Activated CD4-positive, alpha-beta T cell treated with anti-CD3 and anti-CD28 coated beads for 48 hours (primary cell): Measurements from ENCODE around the gene DYNLRB1.

Source experiments
- DNase-seq: peaks from one replicate; pipeline ENCODE4 v3.0.0-alpha.2; 2020

Gene DYNLRB1

GRCh38 chr20:34535301-34535840 lies 19.1 kb downstream of the DYNLRB1 start:
- DNase-seq: no peak

GRCh38 chr20:34535857-34536256 lies 19.6 kb downstream of the DYNLRB1 start:
- no peak for DNase-seq

- peak; percentile 74 for DNase-seq
These were observed 20.7 kb downstream of the DYNLRB1 start for GRCh38 chr20:34536798-34537394.

- no peak for DNase-seq
These were observed 21.4 kb downstream of the DYNLRB1 start for GRCh38 chr20:34537651-34538050.

GRCh38 chr20:34538671-34539123 lies 22.5 kb downstream of the DYNLRB1 start:
- peak; percentile 75 for DNase-seq

- no peak for DNase-seq
These were observed 23.5 kb downstream of the DYNLRB1 start for GRCh38 chr20:34539756-34540155.

GRCh38 chr20:34540596-34541263 lies 24.5 kb downstream of the DYNLRB1 start:
- no peak for DNase-seq

- DNase-seq: no peak
These were observed 25.2 kb downstream of the DYNLRB1 start for GRCh38 chr20:34541264-34541901.

- DNase-seq: no peak
These were observed 25.7 kb downstream of the DYNLRB1 start for GRCh38 chr20:34541917-34542316.

GRCh38 chr20:34542439-34542838 lies 26.2 kb downstream of the DYNLRB1 start:
- DNase-seq: no peak

GRCh38 chr20:34543463-34544056 lies 27.3 kb downstream of the DYNLRB1 start:
- no peak for DNase-seq

GRCh38 chr20:34544109-34544796 lies 28.0 kb downstream of the DYNLRB1 start:
- DNase-seq: peak; percentile 48

- no peak for DNase-seq
These were observed 30.5 kb downstream of the DYNLRB1 start for GRCh38 chr20:34546751-34547181.

GRCh38 chr20:34547844-34548613 lies 31.8 kb downstream of the DYNLRB1 start:
- DNase-seq: no peak

GRCh38 chr20:34549291-34549928 lies 33.2 kb downstream of the DYNLRB1 start:
- no peak for DNase-seq

- DNase-seq: no peak
These were observed 33.7 kb downstream of the DYNLRB1 start for GRCh38 chr20:34549929-34550305.

- no peak for DNase-seq
These were observed 36.3 kb downstream of the DYNLRB1 start for GRCh38 chr20:34552569-34552968.

GRCh38 chr20:34553366-34553867 lies 37.2 kb downstream of the DYNLRB1 start:
- no peak for DNase-seq

GRCh38 chr20:34557936-34558319 lies 41.7 kb downstream of the DYNLRB1 start:
- no peak for DNase-seq

GRCh38 chr20:34558320-34559218 lies 42.3 kb downstream of the DYNLRB1 start, which contains the start of gene MAP1LC3A:
TSS of gene MAP1LC3A (plus strand) at chr20:34558718. CDS start at chr20:34558869, 151 bp downstream.
- peak; percentile 94 for DNase-seq
